Hepatocyte (in vitro differentiated cells): ENCODE data around the gene BOD1. TPM values are rescaled to one million over a fixed set of nuclear protein-coding genes. Genes with fewer than 3 reads are reported as not detected.
"Not testable (repeated sequence)": the region's sequence is repeated elsewhere in the genome, so short reads cannot be mapped to it uniquely, and the experiment has no call there.

ENCODE experiments used
- DNase-seq: peaks from one replicate; pipeline ENCODE4 v3.0.0-alpha.2; 2016; ENCODE audit warnings: low spot score
- H2AFZ ChIP-seq: fragments of 200-600 bp; sonication (generic); 2 replicates; pipeline ENCODE4 v1.6.0; 2016; ENCODE audit warnings: antibody characterized with exemption, mild to moderate bottlenecking
- H3K27ac ChIP-seq: fragments of 200-600 bp; sonication (generic); 2 replicates; pipeline ENCODE4 v1.5.1; 2016; ENCODE audit warnings: mild to moderate bottlenecking
- H3K27me3 ChIP-seq: fragments of 200-600 bp; sonication (generic); 2 replicates; pipeline ENCODE4 v1.6.1; 2016
- H3K36me3 ChIP-seq: fragments of 200-600 bp; sonication (generic); replicated peaks from 2 replicates; pipeline ENCODE4 v1.5.1; 2016; ENCODE audit warnings: low read depth; ENCODE audit not compliant: insufficient read depth
- H3K4me1 ChIP-seq: fragments of 200-600 bp; sonication (generic); 2 replicates; pipeline ENCODE4 v1.5.1; 2016; ENCODE audit warnings: mild to moderate bottlenecking, moderate library complexity; ENCODE audit not compliant: insufficient read depth
- H3K4me2 ChIP-seq: fragments of 200-600 bp; sonication (generic); 2 replicates; pipeline ENCODE4 v1.6.0; 2016
- H3K4me3 ChIP-seq: fragments of 200-600 bp; sonication (generic); 2 replicates; pipeline ENCODE4 v1.5.1; 2016; ENCODE audit warnings: mild to moderate bottlenecking
- H3K79me2 ChIP-seq: fragments of 200-600 bp; sonication (generic); 2 replicates; pipeline ENCODE4 v1.6.0; 2017; ENCODE audit warnings: mild to moderate bottlenecking
- H3K9me2 ChIP-seq: fragments of 200-600 bp; sonication (generic); replicated peaks from 2 replicates; pipeline ENCODE4 v1.6.0; 2017; ENCODE audit warnings: mild to moderate bottlenecking; ENCODE audit not compliant: insufficient read depth
- H3K9me3 ChIP-seq: fragments of 200-600 bp; sonication (generic); 2 replicates; pipeline ENCODE4 v1.5.1; 2016; ENCODE audit warnings: low read depth, mild to moderate bottlenecking
- H4K20me1 ChIP-seq: fragments of 200-600 bp; sonication (generic); 2 replicates; pipeline ENCODE4 v1.6.0; 2016; ENCODE audit warnings: mild to moderate bottlenecking; ENCODE audit not compliant: insufficient read depth, poor library complexity, severe bottlenecking
- EZH2 ChIP-seq: fragments of 200-600 bp; sonication (generic); IDR thresholded peaks from 2 replicates; pipeline ENCODE4 v1.6.1; 2016; ENCODE audit warnings: antibody characterized with exemption, mild to moderate bottlenecking, borderline replicate concordance
- EZH2phosphoT487 ChIP-seq: fragments of 200-600 bp; sonication (generic); IDR thresholded peaks from one replicate; pipeline ENCODE4 v1.6.1; 2018; ENCODE audit warnings: antibody characterized with exemption, mild to moderate bottlenecking, low read depth, moderate library complexity; ENCODE audit not compliant: unreplicated experiment, severe bottlenecking
- WGBS: methylation state at CpG from one replicate; pipeline ENCODE4 v1.1.6; 2016; ENCODE audit warnings: low lambda C conversion rate; ENCODE audit errors: missing lambda C conversion rate; 5-methylcytosine and 5-hydroxymethylcytosine counted together
- polyA plus RNA-seq: library from polyadenylated mRNA; unstranded; fragments of >200 nt; fragmentation: Nextera tagmentation; extraction: Ambion mirVana; gene quantifications from 2 replicates; pipeline ENCODE4 v1.2.1, GENCODE V29; 2016
- total RNA-seq: library from RNA; depleted of rRNA; stranded (reverse); fragments of >200 nt; gene quantifications from 2 replicates; pipeline ENCODE4 v1.2.3, GENCODE V29; 2014
- TF ChIP-seq, protein P1 (sequence below): fragments of 200-600 bp; sonication (generic); IDR thresholded peaks from 2 replicates; pipeline ENCODE4 v1.5.1; 2016; ENCODE audit warnings: antibody characterized with exemption, mild to moderate bottlenecking; ENCODE audit not compliant: poor library complexity

Gene BOD1
- total and polyA plus RNA-seq, 2 experiments from 2014 or later = 68.9 to 76.3 TPM

DNA sequence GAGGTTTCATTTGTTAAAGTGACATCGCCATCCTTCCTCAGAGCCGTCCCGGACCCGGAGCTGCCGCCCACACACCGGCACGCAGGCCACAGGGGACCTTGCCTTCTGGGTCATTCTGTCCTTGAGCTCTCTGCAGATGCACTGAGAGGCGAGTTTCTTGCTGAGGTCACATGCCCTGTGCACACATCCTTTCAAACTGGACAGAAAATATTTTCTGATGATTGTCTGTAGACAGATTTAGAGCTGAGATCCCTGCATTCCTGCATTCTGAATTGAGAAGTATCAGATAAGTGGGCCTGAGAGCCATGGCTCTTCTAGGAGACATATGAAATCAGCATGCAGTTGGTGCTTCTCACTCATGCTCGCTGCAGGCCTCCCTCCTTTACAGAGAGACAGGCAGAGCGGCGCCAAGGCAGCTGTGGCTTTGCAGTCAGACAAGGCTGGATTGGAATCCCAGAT is 25.4 kb downstream of the BOD1 start:
- Histone ChIP-seq H3K36me3 (no peaks in the 10 kb centered on the region), H4K20me1 (no peaks in the 10 kb centered on the region), H3K79me2 (no peaks in the 10 kb centered on the region), H3K9me2 (no peaks in the 10 kb centered on the region), H3K27me3 (no peaks in the 10 kb centered on the region), H3K4me1 (no peaks in the 10 kb centered on the region), H3K4me3 (no peak overlapping the region), H3K4me2 (no peak overlapping the region), H3K9me3 (peaks cover 8% of the 10 kb centered on the region), H2AFZ (no peak overlapping the region), H3K27ac (no peak overlapping the region)
- WGBS = 89% methylated on average over 11 of the region's 11 CpGs
- no peak for TF ChIP-seq EZH2phosphoT487
- TF ChIP-seq, protein P1, sequence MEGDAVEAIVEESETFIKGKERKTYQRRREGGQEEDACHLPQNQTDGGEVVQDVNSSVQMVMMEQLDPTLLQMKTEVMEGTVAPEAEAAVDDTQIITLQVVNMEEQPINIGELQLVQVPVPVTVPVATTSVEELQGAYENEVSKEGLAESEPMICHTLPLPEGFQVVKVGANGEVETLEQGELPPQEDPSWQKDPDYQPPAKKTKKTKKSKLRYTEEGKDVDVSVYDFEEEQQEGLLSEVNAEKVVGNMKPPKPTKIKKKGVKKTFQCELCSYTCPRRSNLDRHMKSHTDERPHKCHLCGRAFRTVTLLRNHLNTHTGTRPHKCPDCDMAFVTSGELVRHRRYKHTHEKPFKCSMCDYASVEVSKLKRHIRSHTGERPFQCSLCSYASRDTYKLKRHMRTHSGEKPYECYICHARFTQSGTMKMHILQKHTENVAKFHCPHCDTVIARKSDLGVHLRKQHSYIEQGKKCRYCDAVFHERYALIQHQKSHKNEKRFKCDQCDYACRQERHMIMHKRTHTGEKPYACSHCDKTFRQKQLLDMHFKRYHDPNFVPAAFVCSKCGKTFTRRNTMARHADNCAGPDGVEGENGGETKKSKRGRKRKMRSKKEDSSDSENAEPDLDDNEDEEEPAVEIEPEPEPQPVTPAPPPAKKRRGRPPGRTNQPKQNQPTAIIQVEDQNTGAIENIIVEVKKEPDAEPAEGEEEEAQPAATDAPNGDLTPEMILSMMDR = no peak
- TF ChIP-seq EZH2 = no peak
- no peak for DNase-seq

DNA sequence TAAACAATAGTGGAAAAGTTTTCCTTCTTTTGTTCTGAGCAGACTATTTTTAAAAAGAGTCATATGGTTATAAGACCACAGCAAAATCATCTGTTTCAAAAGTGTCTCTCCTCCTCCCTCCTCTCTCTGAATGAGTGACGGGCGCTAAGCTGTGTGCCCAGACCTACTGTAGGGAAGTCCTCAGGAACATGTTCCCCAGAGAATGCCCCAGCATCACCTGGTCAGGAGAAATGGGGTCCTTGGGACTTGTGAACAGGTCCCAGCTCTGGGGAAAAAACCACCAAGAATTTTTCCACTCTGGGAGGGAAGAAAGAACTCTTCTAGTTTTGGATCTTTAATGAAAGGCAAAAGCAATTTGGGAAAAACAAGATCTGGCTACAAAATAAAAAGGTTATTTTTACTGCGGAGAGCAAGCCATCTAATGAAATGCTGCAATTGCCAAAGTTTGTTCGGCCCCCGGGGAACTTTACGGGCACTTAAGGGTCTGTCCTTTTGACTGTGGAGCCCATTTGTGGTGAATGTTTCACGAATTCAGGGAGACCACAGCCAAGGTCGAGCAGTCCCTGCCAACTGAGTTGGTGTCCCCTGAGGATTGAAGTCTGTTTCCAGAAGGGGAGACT is 25.9 kb downstream of the BOD1 start:
- Histone ChIP-seq H3K27me3 (no peaks in the 10 kb centered on the region), H3K36me3 (no peaks in the 10 kb centered on the region), H3K9me3 (peaks cover 8% of the 10 kb centered on the region), H4K20me1 (no peaks in the 10 kb centered on the region), H3K4me2 (no peak overlapping the region), H3K27ac (no peak overlapping the region), H3K4me3 (no peak overlapping the region), H3K79me2 (no peaks in the 10 kb centered on the region), H3K9me2 (no peaks in the 10 kb centered on the region), H2AFZ (no peak overlapping the region), H3K4me1 (no peaks in the 10 kb centered on the region)
- WGBS = 91% methylated on average over 8 of the region's 8 CpGs
- no peak for TF ChIP-seq EZH2phosphoT487
- TF ChIP-seq EZH2 = no peak
- TF ChIP-seq, protein P1 = no peak
- no peak for DNase-seq

DNA sequence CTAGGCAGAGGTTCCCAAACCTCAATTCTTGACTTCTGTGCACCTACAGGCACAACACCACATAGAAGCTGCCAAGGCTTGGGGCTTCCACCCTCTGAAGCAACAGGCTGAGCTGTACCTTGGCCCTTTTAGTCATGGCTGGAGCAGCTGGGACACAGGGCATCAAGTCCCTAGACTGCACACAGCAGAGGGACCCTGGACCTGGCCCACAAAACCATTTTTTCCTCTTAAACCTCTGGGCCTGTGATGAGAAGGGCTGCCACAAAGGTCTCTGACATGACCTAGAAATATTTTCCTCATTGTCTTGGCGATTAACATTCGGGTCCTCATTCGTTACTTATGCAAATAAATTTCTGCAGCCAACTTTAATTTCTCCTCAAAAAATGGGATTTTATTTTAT is 30.3 kb downstream of the BOD1 start:
- H3K27ac ChIP-seq, H3K79me2 ChIP-seq, H3K36me3 ChIP-seq, H3K9me3 ChIP-seq, H3K4me2 ChIP-seq, DNase-seq, H3K9me2 ChIP-seq, H3K4me1 ChIP-seq, H3K4me3 ChIP-seq, H4K20me1 ChIP-seq, H3K27me3 ChIP-seq, H2AFZ ChIP-seq: not testable (repeated sequence)
- 94% methylated on average over 3 of the region's 3 CpGs for WGBS

DNA sequence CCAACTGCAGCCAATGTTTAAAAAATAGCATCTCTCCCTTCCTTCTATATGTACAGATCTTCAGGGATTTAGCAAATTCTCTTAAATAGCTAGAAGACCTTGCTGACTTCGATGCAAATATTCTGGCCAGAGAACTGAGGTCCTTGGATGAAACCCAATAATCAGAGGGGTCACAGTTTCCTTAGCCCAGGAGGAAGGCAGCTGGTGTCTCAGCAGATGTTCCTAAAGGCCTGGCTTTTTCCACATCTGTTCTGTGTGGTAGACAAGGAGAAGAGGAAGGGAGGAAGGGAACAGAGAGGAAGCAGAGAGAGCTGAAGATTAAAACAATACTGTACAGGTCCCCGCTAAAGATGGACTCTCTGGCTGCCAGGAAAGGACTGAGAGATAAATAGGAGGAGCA is 33.1 kb downstream of the BOD1 start:
- Histone ChIP-seq H3K36me3 (no peaks in the 10 kb centered on the region), H3K9me2 (no peaks in the 10 kb centered on the region), H3K4me3 (no peak overlapping the region), H3K9me3 (no peaks in the 10 kb centered on the region), H3K27me3 (no peaks in the 10 kb centered on the region), H3K27ac (no peak overlapping the region), H3K4me2 (no peak overlapping the region), H2AFZ (no peak overlapping the region), H3K79me2 (no peaks in the 10 kb centered on the region), H4K20me1 (no peaks in the 10 kb centered on the region), H3K4me1 (no peaks in the 10 kb centered on the region)
- WGBS = 81% methylated on average over 2 of the region's 2 CpGs
- no peak for DNase-seq
- TF ChIP-seq EZH2 (no peak), EZH2phosphoT487 (no peak)
- TF ChIP-seq, protein P1 = no peak
